HG03097 (cell line): ENCODE results near the gene TMPRSS4.
A peak's percentile ranks its signal among the peaks of the same experiment; 100 is the strongest.

Experiments
- ATAC-seq: cut with Tn5 transposase; IDR thresholded peaks from one replicate; pipeline ENCODE4 v1.9.1; 2021; ENCODE audit not compliant: unreplicated experiment, low FRiP score

Gene TMPRSS4

GRCh38 chr11:118100691-118101232 lies 23.9 kb downstream of the TMPRSS4 start:
- ATAC-seq: no peak

- no peak for ATAC-seq
These were observed 25.9 kb downstream of the TMPRSS4 start for GRCh38 chr11:118102721-118103261.

GRCh38 chr11:118104491-118104890 lies 27.6 kb downstream of the TMPRSS4 start:
- ATAC-seq: no peak

GRCh38 chr11:118105657-118106305 lies 28.9 kb downstream of the TMPRSS4 start:
- no peak for ATAC-seq

- no peak for ATAC-seq
These were observed 30.0 kb downstream of the TMPRSS4 start for GRCh38 chr11:118106789-118107335.

- no peak for ATAC-seq
These were observed 31.6 kb downstream of the TMPRSS4 start for GRCh38 chr11:118108513-118108912.

GRCh38 chr11:118109231-118109630 lies 32.4 kb downstream of the TMPRSS4 start:
- no peak for ATAC-seq

GRCh38 chr11:118111019-118111743 lies 34.3 kb downstream of the TMPRSS4 start:
- ATAC-seq: no peak

GRCh38 chr11:118111744-118112035 lies 34.8 kb downstream of the TMPRSS4 start:
- no peak for ATAC-seq

GRCh38 chr11:118112711-118113430 lies 36.0 kb downstream of the TMPRSS4 start:
- no peak for ATAC-seq

GRCh38 chr11:118114266-118114665 lies 37.4 kb downstream of the TMPRSS4 start:
- no peak for ATAC-seq

GRCh38 chr11:118115048-118115447 lies 38.2 kb downstream of the TMPRSS4 start:
- no peak for ATAC-seq

- ATAC-seq: peak; percentile 59
These were observed 41.1 kb downstream of the TMPRSS4 start for GRCh38 chr11:118117790-118118601.

GRCh38 chr11:118120793-118121192 lies 43.9 kb downstream of the TMPRSS4 start:
- no peak for ATAC-seq

GRCh38 chr11:118124929-118125535 lies 48.2 kb downstream of the TMPRSS4 start:
- no peak for ATAC-seq

GRCh38 chr11:118126082-118126838 lies 49.4 kb downstream of the TMPRSS4 start:
- no peak for ATAC-seq

- no peak for ATAC-seq
These were observed 51.4 kb downstream of the TMPRSS4 start for GRCh38 chr11:118128310-118128709.

- no peak for ATAC-seq
These were observed 52.0 kb downstream of the TMPRSS4 start for GRCh38 chr11:118128721-118129470.
